HL-60 (cell line): ENCODE measurements around the gene CALN1.
A peak's percentile ranks its signal among the peaks of the same experiment; 100 is the strongest.

Source experiments
- TF ChIP-seq, protein P1 (sequence below): IDR thresholded peaks from one replicate; pipeline ENCODE4 v1.5.1; 2011; ENCODE audit warnings: low read length, control low read depth, inconsistent platforms; ENCODE audit not compliant: insufficient read depth
- TF ChIP-seq, protein P2 (sequence below): IDR thresholded peaks from 2 replicates; pipeline ENCODE4 v1.6.1; 2012; ENCODE audit warnings: low read depth; ENCODE audit not compliant: insufficient replicate concordance

- TF ChIP-seq, protein P1, sequence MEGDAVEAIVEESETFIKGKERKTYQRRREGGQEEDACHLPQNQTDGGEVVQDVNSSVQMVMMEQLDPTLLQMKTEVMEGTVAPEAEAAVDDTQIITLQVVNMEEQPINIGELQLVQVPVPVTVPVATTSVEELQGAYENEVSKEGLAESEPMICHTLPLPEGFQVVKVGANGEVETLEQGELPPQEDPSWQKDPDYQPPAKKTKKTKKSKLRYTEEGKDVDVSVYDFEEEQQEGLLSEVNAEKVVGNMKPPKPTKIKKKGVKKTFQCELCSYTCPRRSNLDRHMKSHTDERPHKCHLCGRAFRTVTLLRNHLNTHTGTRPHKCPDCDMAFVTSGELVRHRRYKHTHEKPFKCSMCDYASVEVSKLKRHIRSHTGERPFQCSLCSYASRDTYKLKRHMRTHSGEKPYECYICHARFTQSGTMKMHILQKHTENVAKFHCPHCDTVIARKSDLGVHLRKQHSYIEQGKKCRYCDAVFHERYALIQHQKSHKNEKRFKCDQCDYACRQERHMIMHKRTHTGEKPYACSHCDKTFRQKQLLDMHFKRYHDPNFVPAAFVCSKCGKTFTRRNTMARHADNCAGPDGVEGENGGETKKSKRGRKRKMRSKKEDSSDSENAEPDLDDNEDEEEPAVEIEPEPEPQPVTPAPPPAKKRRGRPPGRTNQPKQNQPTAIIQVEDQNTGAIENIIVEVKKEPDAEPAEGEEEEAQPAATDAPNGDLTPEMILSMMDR: peak; percentile 38
- TF ChIP-seq, protein P2, sequence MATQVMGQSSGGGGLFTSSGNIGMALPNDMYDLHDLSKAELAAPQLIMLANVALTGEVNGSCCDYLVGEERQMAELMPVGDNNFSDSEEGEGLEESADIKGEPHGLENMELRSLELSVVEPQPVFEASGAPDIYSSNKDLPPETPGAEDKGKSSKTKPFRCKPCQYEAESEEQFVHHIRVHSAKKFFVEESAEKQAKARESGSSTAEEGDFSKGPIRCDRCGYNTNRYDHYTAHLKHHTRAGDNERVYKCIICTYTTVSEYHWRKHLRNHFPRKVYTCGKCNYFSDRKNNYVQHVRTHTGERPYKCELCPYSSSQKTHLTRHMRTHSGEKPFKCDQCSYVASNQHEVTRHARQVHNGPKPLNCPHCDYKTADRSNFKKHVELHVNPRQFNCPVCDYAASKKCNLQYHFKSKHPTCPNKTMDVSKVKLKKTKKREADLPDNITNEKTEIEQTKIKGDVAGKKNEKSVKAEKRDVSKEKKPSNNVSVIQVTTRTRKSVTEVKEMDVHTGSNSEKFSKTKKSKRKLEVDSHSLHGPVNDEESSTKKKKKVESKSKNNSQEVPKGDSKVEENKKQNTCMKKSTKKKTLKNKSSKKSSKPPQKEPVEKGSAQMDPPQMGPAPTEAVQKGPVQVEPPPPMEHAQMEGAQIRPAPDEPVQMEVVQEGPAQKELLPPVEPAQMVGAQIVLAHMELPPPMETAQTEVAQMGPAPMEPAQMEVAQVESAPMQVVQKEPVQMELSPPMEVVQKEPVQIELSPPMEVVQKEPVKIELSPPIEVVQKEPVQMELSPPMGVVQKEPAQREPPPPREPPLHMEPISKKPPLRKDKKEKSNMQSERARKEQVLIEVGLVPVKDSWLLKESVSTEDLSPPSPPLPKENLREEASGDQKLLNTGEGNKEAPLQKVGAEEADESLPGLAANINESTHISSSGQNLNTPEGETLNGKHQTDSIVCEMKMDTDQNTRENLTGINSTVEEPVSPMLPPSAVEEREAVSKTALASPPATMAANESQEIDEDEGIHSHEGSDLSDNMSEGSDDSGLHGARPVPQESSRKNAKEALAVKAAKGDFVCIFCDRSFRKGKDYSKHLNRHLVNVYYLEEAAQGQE: no peak
These were observed 678.8 kb downstream of the CALN1 start for GRCh38 chr7:71733107-71733870.
